GM21447 (cell line): ENCODE measurements around the gene ADARB1.

Experiments
- ATAC-seq: cut with Tn5 transposase; IDR thresholded peaks from one replicate; pipeline ENCODE4 v1.9.1; 2021; ENCODE audit not compliant: unreplicated experiment

The ADARB1 gene

DNA sequence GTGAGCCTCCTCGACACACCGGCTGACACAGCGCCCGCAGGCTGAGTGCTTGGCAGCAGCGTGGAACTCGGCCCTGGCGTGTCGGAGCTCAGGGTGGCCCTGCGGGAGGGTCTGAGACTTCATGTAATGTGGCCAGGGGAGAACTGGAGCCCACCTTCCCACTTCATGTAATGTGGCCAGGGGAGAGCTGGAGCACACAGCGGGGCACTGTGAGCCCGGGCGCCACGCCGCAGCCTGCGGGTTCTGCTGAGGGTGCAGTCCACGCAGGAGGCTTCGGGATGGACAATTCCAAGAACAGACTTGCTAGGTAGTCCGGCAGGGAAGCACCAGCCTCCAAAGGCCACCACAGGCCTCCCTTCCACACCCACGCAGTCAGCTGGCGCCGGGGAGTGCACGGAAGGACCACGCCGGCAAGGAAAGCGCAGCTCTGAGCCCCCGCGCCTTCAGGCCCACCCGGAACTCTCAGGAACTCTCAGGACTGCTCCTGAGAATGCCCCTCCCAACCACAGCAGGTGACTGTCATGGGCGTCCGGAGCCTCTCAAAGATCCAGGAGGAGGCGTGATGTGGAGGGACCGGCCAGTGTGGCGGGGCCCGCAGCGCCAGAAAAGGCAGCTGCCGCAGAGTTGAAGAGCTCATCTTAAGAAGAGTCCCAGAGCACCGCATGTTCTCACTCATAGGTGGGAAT lies 19.3 kb upstream of the ADARB1 start:
- ATAC-seq = no peak

DNA sequence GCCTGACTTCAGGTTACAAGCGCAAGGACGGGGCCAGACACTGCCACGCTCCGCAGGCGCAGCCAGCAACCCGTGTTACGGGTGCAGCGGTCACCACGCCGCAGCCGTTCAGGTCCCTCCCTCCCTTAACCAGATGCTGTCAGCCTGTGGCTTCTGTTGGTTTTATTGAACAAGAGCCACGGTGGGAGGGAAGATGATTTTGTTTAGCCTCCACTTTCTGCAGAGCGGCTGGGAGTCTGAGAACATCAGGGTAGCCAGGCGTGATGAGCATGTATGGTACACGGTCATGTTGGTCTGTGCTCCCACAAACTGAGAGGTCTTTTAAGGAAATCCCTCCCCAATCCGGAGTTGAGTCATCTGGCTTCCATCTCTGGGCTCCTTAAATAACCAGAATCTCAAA lies 18.5 kb upstream of the ADARB1 start:
- no peak for ATAC-seq

DNA sequence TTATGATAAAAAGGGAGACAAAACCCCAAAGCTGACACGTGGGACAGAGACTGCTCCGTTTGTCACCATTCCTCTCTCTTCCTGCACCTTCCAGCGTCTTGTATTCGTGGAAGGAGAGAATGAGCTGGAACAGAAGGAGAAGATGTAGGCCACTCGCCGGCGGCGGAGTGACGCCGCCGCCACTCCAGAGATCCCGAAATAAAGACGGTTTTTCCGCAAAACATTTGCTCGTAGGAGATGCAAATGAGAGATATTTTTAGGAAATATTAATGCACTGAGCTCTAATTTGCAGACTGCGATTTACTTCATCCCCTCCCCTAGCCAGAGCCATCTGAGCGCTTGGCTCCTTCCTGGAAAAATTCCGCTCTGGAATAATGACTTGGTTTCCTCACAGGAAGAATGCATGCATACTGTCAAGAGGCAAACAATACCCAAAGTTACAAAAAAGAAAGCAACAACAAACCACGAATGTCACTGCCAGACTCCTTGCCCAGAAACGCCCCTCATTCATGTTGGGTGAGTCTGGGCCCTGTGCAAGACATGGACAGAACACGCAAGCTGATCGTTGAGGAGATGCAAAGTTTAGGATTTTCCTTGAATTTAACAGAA lies 18.0 kb upstream of the ADARB1 start:
- ATAC-seq = no peak

DNA sequence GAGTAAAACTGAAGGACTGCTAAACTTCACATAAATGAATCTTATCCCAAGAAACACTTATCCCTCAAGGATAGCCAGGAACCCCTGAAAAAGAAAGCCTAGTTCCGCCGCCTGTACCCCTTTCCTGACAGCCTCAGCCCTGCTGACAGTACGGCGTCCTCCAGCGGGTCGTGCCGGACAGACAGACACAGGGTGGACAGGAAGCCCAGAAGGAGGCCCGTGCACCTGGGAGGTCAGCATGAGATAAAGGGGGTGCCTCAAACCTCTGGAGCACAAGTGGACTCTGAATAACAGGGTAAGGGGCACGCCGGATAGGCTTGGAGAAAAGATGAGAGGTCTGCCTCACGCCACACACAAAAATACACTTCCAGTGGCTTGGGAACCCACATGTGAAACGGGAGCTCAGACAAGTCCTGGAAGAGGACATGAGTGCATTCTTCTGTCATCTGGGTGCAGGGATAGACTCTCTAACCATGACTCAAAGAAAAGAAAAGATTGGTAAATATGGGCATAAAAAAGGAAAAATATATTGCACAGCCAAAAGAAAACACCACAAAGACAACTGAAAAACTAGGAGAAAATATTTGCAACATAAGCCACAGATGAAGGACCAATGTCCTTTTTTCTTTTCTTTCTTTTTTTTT lies 17.3 kb upstream of the ADARB1 start:
- ATAC-seq = no peak

DNA sequence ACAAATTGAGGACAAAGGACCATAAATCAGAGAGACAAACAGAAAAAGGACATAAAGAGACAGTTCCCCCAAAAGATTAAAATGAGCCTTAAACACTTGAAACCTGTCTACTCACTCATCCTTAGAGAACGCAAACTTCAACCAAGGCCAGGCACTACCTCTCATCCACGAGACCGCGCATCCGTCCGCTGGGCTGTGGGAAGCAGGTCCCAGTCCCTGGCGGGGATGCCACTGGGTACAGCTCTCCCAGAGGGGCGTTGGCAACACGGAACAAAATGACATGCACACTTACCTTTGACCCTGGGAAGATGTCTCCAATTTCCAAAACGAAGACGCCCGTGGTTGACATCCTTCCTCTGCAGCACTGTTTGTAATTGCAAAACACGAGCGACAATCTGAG lies 16.5 kb upstream of the ADARB1 start:
- ATAC-seq = no peak

GRCh38 chr21:45059121-45059520 lies 15.3 kb upstream of the ADARB1 start:
- ATAC-seq = no peak

GRCh38 chr21:45060089-45060488 lies 14.3 kb upstream of the ADARB1 start:
- no peak for ATAC-seq

GRCh38 chr21:45060675-45061311 lies 13.6 kb upstream of the ADARB1 start:
- no peak for ATAC-seq

DNA sequence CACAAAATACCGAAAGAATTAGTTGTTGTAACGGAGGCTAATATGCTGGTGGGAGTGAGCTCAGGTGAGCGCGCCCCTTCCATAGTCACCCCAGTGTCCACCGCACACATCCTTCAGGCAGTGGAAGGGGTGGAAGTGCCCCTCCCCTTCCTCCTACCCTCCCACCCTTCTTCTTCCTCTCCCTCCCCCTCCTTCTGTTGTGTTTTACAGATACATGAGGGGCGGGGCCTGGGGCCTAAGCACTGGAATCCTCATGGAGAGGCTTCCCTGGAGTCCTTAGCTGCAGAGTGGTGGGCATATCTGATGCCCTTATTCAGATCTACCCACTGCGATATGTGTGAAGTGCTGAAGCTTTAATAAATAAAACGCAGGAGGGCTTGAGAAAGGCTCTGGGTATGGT lies 10.3 kb upstream of the ADARB1 start:
- no peak for ATAC-seq

DNA sequence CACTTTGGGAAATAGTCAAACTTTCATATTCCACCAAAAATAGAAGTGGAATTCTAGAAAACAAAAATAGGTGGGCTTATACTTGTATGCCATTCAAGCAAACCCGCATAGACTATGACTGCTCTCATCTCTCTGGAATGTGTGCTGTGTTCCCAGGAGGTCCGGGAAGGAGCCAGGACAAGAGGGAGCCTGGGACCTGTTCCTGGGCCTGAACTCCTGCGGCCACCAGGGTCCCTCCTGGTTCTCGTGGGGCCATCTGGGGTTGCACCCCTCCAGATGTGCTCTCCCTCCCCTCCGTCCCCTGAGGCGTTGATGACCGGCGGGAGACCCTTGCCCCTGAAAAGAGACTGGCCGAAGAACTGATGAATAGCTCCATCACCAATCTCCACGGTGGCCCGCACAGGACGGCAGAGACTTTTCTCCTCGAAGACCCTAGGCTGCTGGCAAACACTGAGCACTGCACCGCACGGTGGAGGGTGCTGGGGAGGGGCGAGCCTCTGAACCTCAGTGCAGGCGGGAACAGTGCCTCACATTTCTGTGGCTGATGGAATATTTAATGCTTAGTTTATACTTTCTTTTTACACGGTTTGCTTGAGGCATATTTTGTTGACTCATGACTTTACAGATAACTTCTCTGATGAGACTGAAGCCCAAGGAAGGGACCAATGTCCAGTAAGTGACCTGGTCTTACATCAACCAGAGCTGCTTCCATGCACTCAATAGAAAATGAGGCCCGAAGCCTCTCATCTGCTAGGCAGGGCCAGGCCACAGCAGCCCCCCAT lies 9.6 kb upstream of the ADARB1 start:
- no peak for ATAC-seq

DNA sequence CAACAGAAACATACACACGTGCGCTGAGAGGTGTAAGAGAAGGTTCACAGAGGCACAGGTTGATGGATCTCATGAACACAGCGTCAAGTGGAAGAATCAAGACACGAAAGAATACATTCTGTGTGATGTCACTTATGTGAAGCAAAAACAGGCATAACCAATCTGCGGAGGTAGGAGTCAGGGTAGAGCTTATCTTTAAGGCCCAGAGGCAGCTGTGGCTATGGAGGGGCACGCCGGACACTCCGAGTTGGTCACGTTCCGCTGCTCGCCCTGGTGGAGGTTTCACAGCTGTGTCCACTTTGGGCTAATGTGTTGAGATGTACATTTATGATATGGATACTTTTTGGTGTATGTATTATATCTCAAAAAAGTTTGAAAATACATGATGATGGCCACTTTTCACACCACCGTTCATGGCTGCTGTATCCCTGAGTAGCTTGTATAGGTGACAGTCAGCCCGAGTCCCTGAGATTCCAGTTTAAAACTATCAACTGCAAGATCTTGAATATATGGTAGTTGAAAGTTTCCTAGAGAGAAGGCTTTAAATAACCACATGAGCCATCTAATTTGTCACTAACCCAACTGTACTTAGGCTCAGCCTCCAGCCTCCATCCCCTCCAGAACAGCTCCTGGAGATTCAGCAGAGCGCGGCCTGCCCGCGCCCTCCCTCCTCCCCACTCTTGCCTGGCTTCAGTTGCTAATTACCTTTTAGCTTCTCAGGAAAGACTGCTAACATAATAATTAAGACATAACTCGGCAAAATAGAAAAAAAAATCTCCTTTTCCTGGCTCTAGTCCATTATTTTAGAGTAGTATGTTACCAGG lies 6.7 kb upstream of the ADARB1 start:
- ATAC-seq = no peak

GRCh38 chr21:45069085-45069484 lies 5.3 kb upstream of the ADARB1 start:
- no peak for ATAC-seq

DNA sequence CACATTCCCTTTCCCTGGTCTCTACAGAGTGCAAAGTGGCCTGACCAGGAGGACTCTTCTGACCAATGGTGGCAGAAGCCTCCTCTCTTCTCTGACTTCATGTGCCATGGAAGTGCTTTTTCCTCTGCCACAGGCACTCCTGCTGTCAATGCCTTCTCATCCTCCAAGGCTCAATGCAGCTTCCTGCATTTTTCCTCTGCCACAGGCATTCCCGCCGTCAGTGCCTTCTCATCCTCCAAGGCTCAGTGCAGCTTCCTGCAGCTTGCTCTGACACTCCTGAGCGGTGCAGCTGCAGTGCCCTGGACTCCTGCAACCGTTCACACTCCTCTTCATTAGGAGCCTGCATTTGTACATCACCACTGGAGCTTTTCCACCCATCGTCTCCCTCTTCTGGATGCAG lies 4.7 kb upstream of the ADARB1 start:
- no peak for ATAC-seq

GRCh38 chr21:45071078-45071873 lies 3.1 kb upstream of the ADARB1 start:
- no peak for ATAC-seq

DNA sequence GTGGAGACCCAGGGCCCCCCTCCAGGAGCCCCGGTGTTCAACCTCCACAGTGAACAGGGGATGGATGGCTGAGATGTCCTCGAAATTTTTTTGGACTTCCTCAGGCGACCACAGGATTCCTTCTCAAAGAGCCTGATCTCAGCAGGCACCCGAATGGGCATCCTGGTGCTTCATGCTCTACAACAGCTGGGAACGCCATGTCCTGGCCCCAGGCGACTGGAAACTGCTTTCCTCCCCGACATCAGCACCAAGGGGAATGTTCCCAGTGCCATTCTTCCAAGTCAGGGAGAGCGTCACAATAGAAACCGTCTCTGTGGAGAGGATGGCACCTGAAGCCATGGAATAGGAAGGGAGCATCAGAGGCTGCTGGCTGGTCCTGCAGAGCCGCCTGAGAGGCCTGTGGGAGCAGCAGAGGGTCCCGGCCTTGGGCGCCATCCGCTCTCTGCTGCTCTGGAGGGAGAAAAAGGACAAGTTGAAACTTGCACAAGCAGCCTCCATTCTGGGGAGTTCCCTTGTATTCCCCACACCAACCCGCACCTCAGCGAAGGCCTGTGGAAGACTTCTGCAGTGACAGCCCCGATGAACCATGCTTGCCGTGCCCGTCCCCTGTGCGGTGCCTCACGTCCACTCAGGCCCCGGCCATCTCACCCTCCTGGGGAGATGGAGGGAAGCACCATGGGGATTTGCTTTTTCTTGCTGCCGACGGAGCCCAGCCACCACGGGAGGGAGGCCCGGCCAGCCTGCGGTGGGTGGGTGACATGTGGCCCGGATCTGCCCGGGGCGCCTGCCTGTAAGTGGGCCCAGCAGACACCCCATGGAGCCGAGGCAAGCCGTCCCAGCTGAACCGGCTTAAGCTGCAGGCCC lies 2.3 kb upstream of the ADARB1 start:
- no peak for ATAC-seq

- ATAC-seq = no peak
Observed at GRCh38 chr21:45072738-45073300, 1.6 kb upstream of the ADARB1 start.

- no peak for ATAC-seq
Observed at GRCh38 chr21:45073301-45074047, 906 bp upstream of the ADARB1 start.
